Chondrocyte (in vitro differentiated cells): ENCODE results near the gene LPGAT1. TPM values are rescaled to one million over a fixed set of nuclear protein-coding genes. Genes with fewer than 3 reads are reported as not detected.

Source experiments
- DNase-seq: peaks from one replicate; pipeline ENCODE4 v3.0.0; 2021; ENCODE audit warnings: mixed read lengths, low spot score
- H3K27ac Mint-ChIP-seq: one replicate; pipeline ENCODE4 v1.8.0; 2021; ENCODE audit warnings: mild to moderate bottlenecking, moderate library complexity, mixed read lengths; ENCODE audit not compliant: unreplicated experiment
- H3K27me3 Mint-ChIP-seq: 2 replicates; pipeline ENCODE4 v1.8.0; 2021; ENCODE audit warnings: low read depth, mixed read lengths
- H3K36me3 Mint-ChIP-seq: 2 replicates; pipeline ENCODE4 v1.8.0; 2021; ENCODE audit warnings: low read depth, mixed read lengths
- H3K4me1 Mint-ChIP-seq: 2 replicates; pipeline ENCODE4 v1.8.0; 2021; ENCODE audit warnings: low read depth, mild to moderate bottlenecking, mixed read lengths
- H3K4me3 Mint-ChIP-seq: one replicate; pipeline ENCODE4 v1.8.0; 2021; ENCODE audit warnings: mild to moderate bottlenecking, moderate library complexity, mixed read lengths; ENCODE audit not compliant: unreplicated experiment
- H3K9me3 Mint-ChIP-seq: 2 replicates; pipeline ENCODE4 v1.8.0; 2021; ENCODE audit warnings: low read depth, mixed read lengths
- total RNA-seq: library from RNA; stranded (reverse); gene quantifications from 3 replicates; pipeline ENCODE4 v1.2.1, GENCODE V29; 2021
- TF ChIP-seq, protein P1 (sequence below): fragments of 200-600 bp; sonication (generic); IDR thresholded peaks from 2 replicates; pipeline ENCODE4 v1.5.0; 2021; ENCODE audit warnings: antibody characterized with exemption, mild to moderate bottlenecking, moderate library complexity

Gene LPGAT1
- total RNA-seq, 1 donor from 2014 or later, result 60.1 TPM

DNA sequence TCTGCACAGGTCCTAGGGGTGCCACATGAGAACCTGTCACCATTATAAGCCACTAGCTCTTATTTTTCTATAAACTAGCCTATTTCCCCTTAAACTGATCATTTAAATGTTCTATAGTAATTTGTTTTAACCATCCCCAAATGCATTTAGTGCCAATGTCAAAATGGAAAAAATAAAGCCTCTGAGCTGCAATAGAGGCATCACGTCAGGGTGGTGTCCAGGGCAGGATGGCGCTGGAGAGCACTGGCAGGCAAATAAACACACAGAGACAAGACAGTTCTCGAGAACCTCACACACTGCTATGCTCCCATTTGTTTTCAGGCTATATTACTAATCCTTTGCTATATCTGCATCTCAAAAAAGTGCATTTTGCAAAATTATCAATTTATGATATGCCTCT, 81.8 kb downstream of the LPGAT1 start:
- TF ChIP-seq, protein P1, sequence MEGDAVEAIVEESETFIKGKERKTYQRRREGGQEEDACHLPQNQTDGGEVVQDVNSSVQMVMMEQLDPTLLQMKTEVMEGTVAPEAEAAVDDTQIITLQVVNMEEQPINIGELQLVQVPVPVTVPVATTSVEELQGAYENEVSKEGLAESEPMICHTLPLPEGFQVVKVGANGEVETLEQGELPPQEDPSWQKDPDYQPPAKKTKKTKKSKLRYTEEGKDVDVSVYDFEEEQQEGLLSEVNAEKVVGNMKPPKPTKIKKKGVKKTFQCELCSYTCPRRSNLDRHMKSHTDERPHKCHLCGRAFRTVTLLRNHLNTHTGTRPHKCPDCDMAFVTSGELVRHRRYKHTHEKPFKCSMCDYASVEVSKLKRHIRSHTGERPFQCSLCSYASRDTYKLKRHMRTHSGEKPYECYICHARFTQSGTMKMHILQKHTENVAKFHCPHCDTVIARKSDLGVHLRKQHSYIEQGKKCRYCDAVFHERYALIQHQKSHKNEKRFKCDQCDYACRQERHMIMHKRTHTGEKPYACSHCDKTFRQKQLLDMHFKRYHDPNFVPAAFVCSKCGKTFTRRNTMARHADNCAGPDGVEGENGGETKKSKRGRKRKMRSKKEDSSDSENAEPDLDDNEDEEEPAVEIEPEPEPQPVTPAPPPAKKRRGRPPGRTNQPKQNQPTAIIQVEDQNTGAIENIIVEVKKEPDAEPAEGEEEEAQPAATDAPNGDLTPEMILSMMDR, result no peak
- DNase-seq, result no peak
- H3K27me3 Mint-ChIP-seq, result no peaks in the 10 kb centered on the region
- peaks cover 14% of the 10 kb centered on the region for H3K36me3 Mint-ChIP-seq
- H3K27ac Mint-ChIP-seq, result no peak overlapping the region
- H3K4me3 Mint-ChIP-seq, result no peak overlapping the region
- peaks cover 21% of the 10 kb centered on the region for H3K4me1 Mint-ChIP-seq
- H3K9me3 Mint-ChIP-seq, result no peaks in the 10 kb centered on the region

GRCh38 chr1:211742889-211743529, 87.6 kb downstream of the LPGAT1 start:
- Mint-ChIP-seq H3K4me1 (peaks cover 66% of the 10 kb centered on the region), H3K4me3 (no peak overlapping the region), H3K27ac (peak overlapping the region; percentile 20), H3K36me3 (peaks cover 5% of the 10 kb centered on the region), H3K27me3 (no peaks in the 10 kb centered on the region), H3K9me3 (no peaks in the 10 kb centered on the region)
- no peak for DNase-seq
- TF ChIP-seq, protein P1, result no peak

DNA sequence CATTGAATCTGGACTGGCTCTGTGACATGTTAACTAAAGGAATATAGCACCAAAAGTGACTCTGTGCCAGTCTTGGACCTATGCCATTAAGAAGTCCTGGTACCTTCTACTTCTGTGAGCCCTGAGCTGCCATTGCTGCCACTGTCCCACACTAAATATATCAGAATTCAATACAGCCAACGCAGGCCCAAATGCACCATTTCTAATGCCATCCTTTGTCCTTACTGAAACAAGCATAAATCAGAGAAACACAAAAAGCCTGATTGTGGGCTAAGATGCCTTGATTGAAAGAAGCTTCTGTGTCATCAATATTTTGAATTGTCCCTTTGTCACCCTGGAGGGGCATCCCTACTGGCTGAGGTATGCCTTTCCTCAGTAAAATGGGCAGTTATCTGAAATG, 88.3 kb downstream of the LPGAT1 start:
- no peaks in the 10 kb centered on the region for H3K27me3 Mint-ChIP-seq
- H3K27ac Mint-ChIP-seq, result no peak overlapping the region

DNA sequence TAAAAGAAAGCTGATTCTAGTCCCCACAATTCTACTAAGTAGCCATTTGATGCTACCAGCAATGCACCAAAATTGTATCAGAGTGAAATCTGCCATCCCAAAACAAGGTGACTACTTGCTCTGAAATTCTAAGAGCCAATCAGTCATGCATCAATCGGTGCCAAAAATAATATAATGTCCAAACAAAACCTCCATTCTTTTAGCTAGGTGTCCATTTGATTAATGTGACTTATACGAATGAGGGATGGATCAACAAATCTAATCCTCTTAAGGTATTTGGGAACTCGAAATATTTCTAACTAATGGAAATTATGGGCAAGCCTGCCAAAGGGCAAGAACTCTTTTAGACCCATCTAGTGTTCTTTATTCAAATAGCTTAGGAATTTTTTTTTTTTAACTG, 88.8 kb downstream of the LPGAT1 start:
- no peak overlapping the region for H3K27ac Mint-ChIP-seq
- no peaks in the 10 kb centered on the region for H3K27me3 Mint-ChIP-seq
- H3K36me3 Mint-ChIP-seq, result no peaks in the 10 kb centered on the region
- H3K4me3 Mint-ChIP-seq, result no peak overlapping the region
- TF ChIP-seq, protein P1, result no peak
- H3K4me1 Mint-ChIP-seq, result peaks cover 71% of the 10 kb centered on the region
- H3K9me3 Mint-ChIP-seq, result no peaks in the 10 kb centered on the region
- DNase-seq, result no peak

More for the DNA sequence above, 88.3 kb downstream of the LPGAT1 start:
- Mint-ChIP-seq H3K4me1 (peaks cover 70% of the 10 kb centered on the region), H3K9me3 (no peaks in the 10 kb centered on the region), H3K36me3 (no peaks in the 10 kb centered on the region), H3K4me3 (no peak overlapping the region)
- DNase-seq, result no peak
- TF ChIP-seq, protein P1, result no peak

DNA sequence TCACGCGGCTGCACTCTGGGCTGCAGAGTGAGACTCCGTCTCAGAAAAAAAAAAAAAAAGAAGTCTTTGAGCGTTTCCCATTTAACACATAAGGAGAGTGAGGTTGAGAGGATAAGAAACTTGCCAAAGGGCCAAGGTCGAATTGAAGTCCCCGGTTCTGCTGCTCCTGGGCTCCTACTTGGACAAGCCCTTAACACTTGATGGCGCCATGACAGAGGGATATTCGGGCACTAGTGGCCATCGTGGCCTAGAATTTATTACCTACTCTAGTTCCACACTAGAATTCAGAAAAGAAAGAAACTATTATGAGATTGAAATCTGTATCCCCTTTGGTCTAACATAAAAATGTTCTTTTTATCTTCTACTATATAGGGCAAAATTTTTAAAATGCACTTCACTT, 89.4 kb downstream of the LPGAT1 start:
- no peak for DNase-seq
- H3K9me3 Mint-ChIP-seq, result no peaks in the 10 kb centered on the region
- H3K4me3 Mint-ChIP-seq, result no peak overlapping the region
- H3K27ac Mint-ChIP-seq, result no peak overlapping the region
- peaks cover 78% of the 10 kb centered on the region for H3K4me1 Mint-ChIP-seq
- TF ChIP-seq, protein P1, result no peak
- no peaks in the 10 kb centered on the region for H3K36me3 Mint-ChIP-seq
- H3K27me3 Mint-ChIP-seq, result no peaks in the 10 kb centered on the region
